B cell (primary cell): ENCODE data around the gene TTC39C. TPM values are rescaled to one million over a fixed set of nuclear protein-coding genes. Genes with fewer than 3 reads are reported as not detected.

Experiments
- ATAC-seq: fragments of 200-7000 bp; cut with Tn5 transposase; one replicate; pipeline ENCODE4 v1.10.0; 2021; ENCODE audit warnings: low read depth, mild to moderate bottlenecking, moderate number of reproducible peaks, moderate library complexity
- CTCF ChIA-PET: fragments of 350-600 bp; sonication (Branson Sonifier 250); formaldehyde crosslinking; loops from one replicate; lab custom pipeline; 2021; ENCODE audit warnings: antibody characterized with exemption, inconsistent platforms; lab: Charles Lee
- POLR2A ChIA-PET: fragments of 350-600 bp; sonication (Branson Sonifier 250); formaldehyde crosslinking; loops from one replicate; lab custom pipeline; 2021; ENCODE audit warnings: antibody characterized with exemption; lab: Charles Lee
- DNase-seq: peaks from one replicate; pipeline ENCODE4 v3.0.0; 2013
- H2AFZ ChIP-seq: 2 replicates; pipeline ENCODE4 v1.6.1; 2012; ENCODE audit warnings: mild to moderate bottlenecking, low read depth, low read length; ENCODE audit not compliant: insufficient read depth, poor library complexity, severe bottlenecking
- H3K27ac ChIP-seq, 2 donors: 1 replicate in 1 of 2; 2 replicates in 1 of 2; pipeline ENCODE4 v1.5.1; 2012 to 2013; ENCODE audit warnings: low read length in 2 of 2, mild to moderate bottlenecking in 2 of 2, moderate library complexity in 1 of 2
- H3K27me3 ChIP-seq, 4 experiments: fragments of 200-600 bp in 1 of 4; sonication (generic) in 1 of 4; replicated peaks in 1 of 4; 1 replicate in 2 of 4; 2 replicates in 2 of 4; pipeline versions ENCODE4 v1.6.1 to v1.7.0; 2013 to 2016; ENCODE audit warnings: low read length in 3 of 4, mild to moderate bottlenecking in 2 of 4, mixed read lengths in 1 of 4, moderate library complexity in 1 of 4; ENCODE audit not compliant: insufficient read depth in 4 of 4, control insufficient read depth in 3 of 4; ENCODE audit errors: control extremely low read depth in 1 of 4
- H3K36me3 ChIP-seq, 2 experiments: replicated peaks in 1 of 2; 1 replicate in 1 of 2; 2 replicates in 1 of 2; pipeline versions ENCODE4 v1.6.1 to v1.7.1; 2013; ENCODE audit warnings: low read length in 1 of 2; ENCODE audit not compliant: insufficient read depth in 2 of 2, control insufficient read depth in 1 of 2; ENCODE audit errors: control extremely low read depth in 1 of 2, extremely low read depth in 1 of 2
- H3K4me1 ChIP-seq, 2 donors: fragments of 200-600 bp in 1 of 2; sonication (generic) in 1 of 2; 1 replicate in 1 of 2; 2 replicates in 1 of 2; pipeline versions ENCODE4 v1.5.1 to v1.6.1; 2013 to 2017; ENCODE audit warnings: low read length in 2 of 2; ENCODE audit not compliant: control insufficient read depth in 2 of 2, insufficient read depth in 2 of 2
- H3K4me2 ChIP-seq: replicated peaks from 2 replicates; pipeline ENCODE3; 2012; ENCODE audit warnings: mild to moderate bottlenecking, low read depth, low read length; ENCODE audit not compliant: poor library complexity, severe bottlenecking
- H3K4me3 ChIP-seq, 5 experiments: fragments of 200-600 bp in 1 of 5; sonication (generic) in 1 of 5; 1 replicate in 3 of 5; 2 replicates in 2 of 5; pipeline versions ENCODE4 v1.5.1 to v1.7.0; 2011 to 2016; ENCODE audit warnings: low read length in 4 of 5, mild to moderate bottlenecking in 4 of 5, low read depth in 2 of 5, control low read depth in 1 of 5, moderate library complexity in 1 of 5; ENCODE audit not compliant: insufficient read depth in 1 of 5; ENCODE audit errors: control extremely low read depth in 1 of 5, extremely low read depth in 1 of 5
- H3K79me2 ChIP-seq: fragments of 200-600 bp; sonication (generic); one replicate; pipeline ENCODE4 v1.6.0; 2016; ENCODE audit warnings: low read length; ENCODE audit not compliant: control insufficient read depth, insufficient read depth
- H3K9ac ChIP-seq: fragments of 200-600 bp; sonication (generic); 2 replicates; pipeline ENCODE4 v1.6.1; 2017; ENCODE audit warnings: mild to moderate bottlenecking, low read length, moderate library complexity
- H3K9me3 ChIP-seq, 3 donors: one replicate each; pipeline versions ENCODE4 v1.6.1 to v1.7.1; 2013; ENCODE audit warnings: low read length in 2 of 3; ENCODE audit not compliant: control insufficient read depth in 2 of 3, insufficient read depth in 1 of 3; ENCODE audit errors: control extremely low read depth in 1 of 3
- H4K20me1 ChIP-seq: 2 replicates; pipeline ENCODE4 v1.6.0; 2012; ENCODE audit warnings: mild to moderate bottlenecking, low read length; ENCODE audit not compliant: insufficient read depth, control insufficient read depth, poor library complexity, severe bottlenecking
- H3K27ac Mint-ChIP-seq: one replicate; pipeline ENCODE4 v1.8.0; 2021; ENCODE audit warnings: mixed read lengths
- H3K27me3 Mint-ChIP-seq: one replicate; pipeline ENCODE4 v1.8.0; 2021; ENCODE audit warnings: mixed read lengths
- H3K4me1 Mint-ChIP-seq: one replicate; pipeline ENCODE4 v1.8.0; 2021; ENCODE audit warnings: mixed read lengths
- H3K4me3 Mint-ChIP-seq: one replicate; pipeline ENCODE4 v1.8.0; 2021; ENCODE audit warnings: mixed read lengths
- H3K9me3 Mint-ChIP-seq: one replicate; pipeline ENCODE4 v1.8.0; 2022; ENCODE audit warnings: mixed read lengths; ENCODE audit not compliant: insufficient read depth
- EZH2 ChIP-seq: IDR thresholded peaks from 2 replicates; pipeline ENCODE4 v1.6.1; 2012; ENCODE audit warnings: borderline replicate concordance, low read depth, mild to moderate bottlenecking, moderate library complexity, low read length; ENCODE audit not compliant: insufficient read depth, poor library complexity, severe bottlenecking
- WGBS: methylation state at CpG from one replicate; pipeline ENCODE4 v1.1.5; 2013; ENCODE audit warnings: missing lambda C conversion rate; ENCODE audit not compliant: insufficient coverage; 5-methylcytosine and 5-hydroxymethylcytosine counted together
- intact Hi-C: fragments of 100-400 bp; cut with micrococcal nuclease; formaldehyde crosslinking; loops from one replicate; pipeline ENCODE4 v1.10.0; 2022
- polyA plus RNA-seq: library from polyadenylated mRNA; depleted of rRNA; stranded (reverse); fragments of >200 nt; gene quantifications from 2 replicates; pipeline ENCODE4 v1.2.3, GENCODE V29; 2012
- total RNA-seq, 2 donors: library from RNA; stranded (reverse); fragments of 120-200 nt in 1 of 2; gene quantifications; 1 replicate in 1 of 2; 2 replicates in 1 of 2; pipeline versions ENCODE4 v1.2.3 to v1.2.4, GENCODE V29; 2013 to 2022
- TF ChIP-seq, protein P1 (sequence below): fragments of 200-600 bp; IDR thresholded peaks from one replicate; pipeline ENCODE4 v1.8.0; 2022; ENCODE audit warnings: antibody characterized with exemption, mild to moderate bottlenecking

Gene TTC39C
- total and polyA plus RNA-seq, 2 donors (not counting 1 experiment from before 2014, with no cell fraction given) = 22.3 to 44.3 TPM

DNA sequence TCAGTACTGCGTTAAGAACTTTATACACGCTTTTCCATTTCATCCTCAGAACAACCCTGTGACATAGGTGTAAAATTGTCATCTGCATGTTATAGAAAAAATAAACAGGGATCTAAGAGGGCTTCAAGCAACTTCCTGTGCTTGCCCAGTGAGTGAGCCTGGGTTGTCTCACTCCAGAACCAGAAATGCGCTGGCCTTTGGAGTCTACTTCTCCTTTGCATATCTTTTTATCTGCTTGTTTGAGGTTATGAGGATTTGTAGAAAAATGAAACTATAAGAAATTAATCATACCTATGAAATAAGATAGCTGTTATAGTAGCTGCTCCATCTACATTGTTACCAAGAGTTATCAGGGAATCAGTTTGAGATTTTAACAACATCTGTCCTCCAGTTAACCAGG is 69.0 kb downstream of the TTC39C start:
- no peaks in the 10 kb centered on the region for H4K20me1 ChIP-seq
- Mint-ChIP-seq H3K27me3 (no peaks in the 10 kb centered on the region), H3K4me3 (no peak overlapping the region), H3K4me1 (no peaks in the 10 kb centered on the region), H3K9me3 (no peaks in the 10 kb centered on the region), H3K27ac (no peak overlapping the region)
- H3K79me2 ChIP-seq = peaks cover 3% of the 10 kb centered on the region
- H3K4me2 ChIP-seq = no peak overlapping the region
- no peak overlapping the region for H3K4me3 ChIP-seq
- no CpG with 5 or more reads among the region's 3 CpGs for WGBS
- no peak for TF ChIP-seq EZH2
- TF ChIP-seq, protein P1, sequence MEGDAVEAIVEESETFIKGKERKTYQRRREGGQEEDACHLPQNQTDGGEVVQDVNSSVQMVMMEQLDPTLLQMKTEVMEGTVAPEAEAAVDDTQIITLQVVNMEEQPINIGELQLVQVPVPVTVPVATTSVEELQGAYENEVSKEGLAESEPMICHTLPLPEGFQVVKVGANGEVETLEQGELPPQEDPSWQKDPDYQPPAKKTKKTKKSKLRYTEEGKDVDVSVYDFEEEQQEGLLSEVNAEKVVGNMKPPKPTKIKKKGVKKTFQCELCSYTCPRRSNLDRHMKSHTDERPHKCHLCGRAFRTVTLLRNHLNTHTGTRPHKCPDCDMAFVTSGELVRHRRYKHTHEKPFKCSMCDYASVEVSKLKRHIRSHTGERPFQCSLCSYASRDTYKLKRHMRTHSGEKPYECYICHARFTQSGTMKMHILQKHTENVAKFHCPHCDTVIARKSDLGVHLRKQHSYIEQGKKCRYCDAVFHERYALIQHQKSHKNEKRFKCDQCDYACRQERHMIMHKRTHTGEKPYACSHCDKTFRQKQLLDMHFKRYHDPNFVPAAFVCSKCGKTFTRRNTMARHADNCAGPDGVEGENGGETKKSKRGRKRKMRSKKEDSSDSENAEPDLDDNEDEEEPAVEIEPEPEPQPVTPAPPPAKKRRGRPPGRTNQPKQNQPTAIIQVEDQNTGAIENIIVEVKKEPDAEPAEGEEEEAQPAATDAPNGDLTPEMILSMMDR = no peak
- H3K36me3 ChIP-seq = peaks cover 5 to 30% of the 10 kb centered on the region in 2 experiments
- no peak overlapping the region for H3K27ac ChIP-seq
- no peaks in the 10 kb centered on the region for H3K4me1 ChIP-seq
- intact Hi-C loops = no loop called here
- ATAC-seq = no peak
- POLR2A ChIA-PET = no interaction called here
- no peak overlapping the region for H3K9ac ChIP-seq
- DNase-seq = no peak
- no peaks in the 10 kb centered on the region for H3K9me3 ChIP-seq
- CTCF ChIA-PET = interaction anchor here (1.0 to 1.1 kb wide), 2 partner anchors 73 to 110 kb away, joined by 3 read pairs; no protein-coding TSS in a partner anchor
- no peaks in the 10 kb centered on the region for H3K27me3 ChIP-seq
- no peak overlapping the region for H2AFZ ChIP-seq

DNA sequence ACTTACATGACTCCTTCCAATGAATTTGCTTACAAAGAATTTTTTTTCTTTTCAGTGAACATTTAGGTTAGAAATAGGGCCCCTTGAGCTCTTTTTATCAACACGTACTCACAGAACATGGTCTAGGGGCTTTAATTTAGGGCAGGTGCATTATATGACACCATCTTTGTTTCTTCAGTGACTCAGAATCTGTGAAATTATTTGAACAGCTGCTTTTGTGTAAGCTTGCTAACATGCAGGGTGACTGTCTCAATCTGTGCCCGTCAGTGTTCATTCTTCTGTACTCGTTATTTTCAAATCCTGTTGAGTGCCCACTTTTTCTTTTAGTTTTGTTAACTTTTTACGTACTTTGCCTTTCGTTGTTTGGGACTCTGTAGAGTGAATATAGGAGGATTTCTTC is 71.5 kb downstream of the TTC39C start:
- peaks cover 0 to 32% of the 10 kb centered on the region in 2 experiments for H3K36me3 ChIP-seq
- ChIA-PET POLR2A (no interaction called here), CTCF (no interaction called here)
- no peak overlapping the region for H3K9ac ChIP-seq
- H3K4me2 ChIP-seq = no peak overlapping the region
- no peak overlapping the region for H2AFZ ChIP-seq
- H3K27me3 ChIP-seq = no peaks in the 10 kb centered on the region
- intact Hi-C loops = no loop called here
- H3K4me3 ChIP-seq = no peak overlapping the region
- ATAC-seq (no peak), DNase-seq (no peak)
- no peaks in the 10 kb centered on the region for H4K20me1 ChIP-seq
- WGBS = 100% methylated on average over 3 of the region's 5 CpGs
- H3K4me1 Mint-ChIP-seq = no peaks in the 10 kb centered on the region
- H3K27ac Mint-ChIP-seq = no peak overlapping the region
- H3K9me3 ChIP-seq = peaks cover 0 to 2% (median 0%) of the 10 kb centered on the region in 3 donors
- H3K4me1 ChIP-seq = no peaks in the 10 kb centered on the region
- TF ChIP-seq EZH2 = no peak
- TF ChIP-seq, protein P1 = no peak
- H3K4me3 Mint-ChIP-seq = no peak overlapping the region
- H3K79me2 ChIP-seq = no peaks in the 10 kb centered on the region
- H3K27ac ChIP-seq = no peak overlapping the region
- no peaks in the 10 kb centered on the region for H3K27me3 Mint-ChIP-seq
- H3K9me3 Mint-ChIP-seq = no peaks in the 10 kb centered on the region
